Stimulated activated CD4-positive, alpha-beta T cell treated with anti-CD3 and anti-CD28 coated beads, Interleukin-1b, Interleukin-23, amount 100 ng/mL, for 48 hours (primary cell): ENCODE data around the gene BCAR1.
"Not testable (repeated sequence)": the region's sequence is repeated elsewhere in the genome, so short reads cannot be mapped to it uniquely, and the experiment has no call there.

ENCODE experiments used
- DNase-seq: peaks from one replicate; pipeline ENCODE4 v3.0.0-alpha.2; 2020

Gene BCAR1

DNA sequence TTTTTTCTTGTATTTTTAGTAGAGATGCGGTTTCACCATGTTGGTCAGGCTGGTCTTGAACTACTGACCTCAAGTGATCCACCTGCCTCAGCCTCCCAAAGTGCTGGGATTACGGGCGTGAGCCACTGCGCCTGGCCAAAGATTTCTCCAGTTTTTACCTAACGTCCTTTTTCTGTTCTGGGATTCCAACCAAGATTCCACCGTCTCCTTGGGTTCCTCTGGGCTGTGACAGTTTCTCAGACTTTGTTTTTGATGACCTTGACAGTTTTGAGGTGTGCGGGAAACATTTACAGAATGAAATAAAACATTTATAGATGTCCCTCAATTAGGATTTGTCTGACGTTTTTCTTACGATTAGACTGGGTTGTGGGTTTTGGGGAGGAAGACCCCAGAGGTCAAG, 17.9 kb upstream of the BCAR1 start:
- DNase-seq: not testable (repeated sequence)

DNA sequence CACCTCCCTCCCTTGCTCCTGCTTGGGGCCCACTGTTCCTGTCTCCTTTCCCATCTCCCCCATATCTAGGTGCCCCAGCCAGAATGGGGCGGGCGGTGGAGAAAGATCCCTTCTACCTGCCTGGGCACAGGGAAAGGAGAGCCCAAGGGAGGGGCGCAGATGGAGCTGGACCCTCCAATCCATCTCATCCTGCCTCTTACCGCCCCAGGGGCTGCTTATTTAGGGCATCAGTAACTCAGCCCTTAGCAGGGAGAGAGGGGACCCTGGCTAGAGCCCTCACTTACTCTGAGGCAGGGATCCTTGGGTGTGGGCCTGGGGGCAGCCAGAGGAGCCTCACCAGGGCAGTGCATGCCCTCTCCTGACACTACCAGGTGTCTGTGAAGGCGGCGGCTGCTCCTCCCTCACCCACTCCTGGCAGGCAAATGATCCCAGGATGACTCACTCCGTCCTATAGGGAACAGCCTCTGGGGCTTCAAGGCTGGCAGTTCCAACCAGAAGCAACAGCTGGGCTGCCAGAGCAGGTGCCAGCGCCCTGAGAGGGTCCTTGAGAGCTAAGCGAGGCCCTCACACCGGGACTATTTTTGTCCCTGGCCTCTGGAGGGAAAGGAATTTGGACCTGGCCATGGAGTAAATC, 16.3 kb upstream of the BCAR1 start:
- no peak for DNase-seq

DNA sequence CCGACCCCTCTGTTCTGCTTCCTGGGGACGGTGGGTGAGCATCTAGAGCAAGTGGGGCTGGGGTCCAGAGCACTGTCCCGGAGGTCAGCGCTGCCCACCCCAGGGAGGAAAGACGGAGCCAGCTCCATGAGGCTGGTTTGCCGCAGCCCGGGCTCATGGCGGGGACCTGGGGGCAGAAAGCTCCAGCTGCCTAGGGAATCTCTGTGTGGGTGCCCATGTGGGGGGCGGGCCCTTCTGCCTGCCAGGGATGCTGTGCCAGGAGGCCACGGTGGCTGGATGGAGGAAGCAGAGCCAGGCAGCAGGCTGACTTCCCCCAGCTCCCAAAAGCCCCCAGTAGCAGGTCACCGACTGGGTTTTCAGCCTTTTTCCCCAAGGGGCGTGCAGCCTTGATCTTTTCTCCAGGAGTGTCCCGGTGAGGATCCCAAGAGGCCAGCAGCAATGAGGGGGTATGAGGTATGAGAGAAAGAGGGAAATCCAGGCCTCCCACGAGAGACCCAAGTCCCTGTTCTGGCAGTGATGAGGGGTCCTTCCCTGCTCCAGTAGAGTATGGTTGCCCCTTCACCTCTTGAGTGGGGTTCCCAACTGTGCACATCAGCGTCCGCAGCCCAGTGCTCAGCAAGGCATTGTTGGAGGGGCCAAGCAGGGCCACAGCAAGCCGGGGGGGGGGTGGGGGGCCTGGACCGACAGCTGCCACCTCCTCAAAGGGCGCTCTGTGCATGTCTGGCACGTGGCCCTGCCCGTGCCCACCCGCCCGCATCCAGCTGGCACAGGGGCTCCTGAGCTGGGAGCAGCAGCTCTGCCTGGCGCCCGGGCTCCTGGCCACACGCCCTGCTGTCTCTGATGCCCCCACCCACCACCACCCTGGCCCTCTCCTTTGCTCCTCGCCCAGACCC, 15.6 kb upstream of the BCAR1 start:
- no peak for DNase-seq

DNA sequence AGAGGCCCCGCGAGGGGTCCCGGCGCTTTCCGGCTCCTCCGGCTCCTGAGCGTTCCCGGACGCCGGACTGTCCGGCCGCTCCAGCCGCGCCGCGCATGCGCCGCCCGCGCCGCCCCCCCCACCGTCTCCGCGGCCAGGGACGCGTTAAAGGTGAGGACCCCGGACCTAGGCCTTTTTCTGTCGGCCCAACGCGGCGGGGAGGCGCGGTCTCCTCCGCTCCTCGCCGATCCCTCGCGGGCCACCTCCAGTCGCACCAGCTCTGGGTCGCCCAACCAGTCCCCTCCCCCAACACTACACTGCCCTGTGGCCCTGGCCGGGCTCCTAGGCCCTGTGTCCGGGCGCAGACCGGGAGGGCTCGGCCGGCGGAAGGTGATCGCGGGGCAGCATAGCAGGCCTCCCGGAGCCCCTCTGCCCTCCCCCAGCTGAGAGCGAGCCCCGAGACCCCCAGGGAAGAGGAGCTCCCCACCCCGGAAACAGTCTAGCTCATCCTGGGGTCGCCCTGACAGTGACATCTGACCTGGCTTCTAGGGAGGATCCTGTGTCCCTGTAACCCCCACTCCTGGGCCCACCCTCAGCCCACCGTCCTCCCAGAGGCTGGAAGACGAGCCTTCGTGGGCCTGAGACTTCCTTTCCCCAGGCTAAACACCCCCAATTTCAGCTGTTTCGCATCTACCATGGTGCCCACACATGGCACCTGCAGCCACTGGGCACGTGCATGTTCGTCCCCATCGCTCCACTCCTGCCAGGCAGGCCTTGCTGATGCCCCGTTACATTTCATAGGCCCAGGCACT, 14.7 kb upstream of the BCAR1 start:
- DNase-seq: no peak

DNA sequence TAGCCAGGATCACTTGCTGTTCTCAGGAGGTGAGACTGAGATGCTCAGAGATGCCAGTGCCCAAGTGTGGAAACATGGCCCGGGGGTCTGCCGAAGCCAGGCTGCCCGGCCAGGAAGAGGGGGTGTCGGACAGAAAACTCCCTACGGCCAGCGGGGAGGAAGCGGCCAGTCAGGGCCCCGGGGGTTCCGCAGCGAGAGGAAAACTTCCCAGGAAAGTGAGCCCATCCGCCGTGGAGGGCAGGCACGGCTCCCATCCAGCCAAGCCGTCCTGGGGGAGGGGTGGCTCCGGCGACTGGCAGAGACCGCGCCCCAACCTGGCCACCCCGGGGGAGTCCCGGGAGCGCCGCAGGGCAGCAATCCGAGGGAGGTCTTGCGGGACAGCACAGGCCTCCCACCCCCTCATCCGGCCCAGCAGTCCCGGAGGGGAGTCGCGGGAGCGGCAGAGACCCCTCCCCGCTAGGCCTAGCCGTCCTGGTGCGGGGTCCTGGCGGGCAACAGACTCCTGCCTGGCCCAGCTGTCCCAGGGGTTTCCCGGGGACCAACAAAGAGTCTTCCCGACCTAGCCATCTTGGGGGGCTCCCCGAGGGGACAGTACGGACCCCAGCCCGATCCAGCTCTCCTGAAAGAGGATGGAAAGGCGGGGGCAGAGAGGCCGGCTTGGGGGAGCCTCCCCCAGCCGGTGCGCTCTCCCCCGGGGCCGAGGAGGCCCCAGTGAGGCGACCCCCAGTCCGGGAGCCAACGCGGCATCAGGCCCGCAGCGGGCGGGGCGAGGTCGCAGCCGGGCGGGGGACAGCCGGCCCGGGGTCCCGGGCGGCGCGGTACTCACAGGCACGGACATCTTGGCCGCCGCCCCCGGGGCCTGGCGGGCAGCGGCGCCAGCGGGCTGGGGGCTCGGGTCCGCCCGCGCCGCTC, 13.8 kb upstream of the BCAR1 start:
- DNase-seq: no peak

DNA sequence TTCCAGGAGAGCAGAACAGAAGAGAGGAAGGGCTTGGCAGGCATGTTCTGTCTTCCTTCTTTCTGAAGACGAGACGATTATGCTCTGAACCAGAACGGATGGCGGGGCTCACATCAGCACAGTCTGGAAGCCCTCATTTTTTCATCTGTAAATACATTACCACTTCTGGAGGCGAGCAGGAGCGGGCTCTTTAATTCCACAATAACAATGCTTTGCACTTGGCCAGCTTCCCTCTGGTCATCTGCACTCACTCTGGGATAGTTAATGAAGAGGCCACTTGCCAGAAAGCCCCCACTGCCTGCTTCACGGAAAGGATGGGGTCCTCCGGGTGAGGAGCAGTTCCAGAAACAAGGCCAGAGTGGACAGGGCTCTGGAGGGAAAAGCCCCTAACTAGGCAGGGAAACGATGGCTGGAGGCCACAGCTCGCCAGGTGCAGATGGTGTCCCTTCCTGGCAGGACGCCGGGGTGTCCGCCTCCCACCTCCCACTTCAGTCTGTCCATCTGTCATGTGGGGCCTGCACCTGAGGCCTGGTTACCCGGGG, 13.1 kb upstream of the BCAR1 start:
- no peak for DNase-seq

DNA sequence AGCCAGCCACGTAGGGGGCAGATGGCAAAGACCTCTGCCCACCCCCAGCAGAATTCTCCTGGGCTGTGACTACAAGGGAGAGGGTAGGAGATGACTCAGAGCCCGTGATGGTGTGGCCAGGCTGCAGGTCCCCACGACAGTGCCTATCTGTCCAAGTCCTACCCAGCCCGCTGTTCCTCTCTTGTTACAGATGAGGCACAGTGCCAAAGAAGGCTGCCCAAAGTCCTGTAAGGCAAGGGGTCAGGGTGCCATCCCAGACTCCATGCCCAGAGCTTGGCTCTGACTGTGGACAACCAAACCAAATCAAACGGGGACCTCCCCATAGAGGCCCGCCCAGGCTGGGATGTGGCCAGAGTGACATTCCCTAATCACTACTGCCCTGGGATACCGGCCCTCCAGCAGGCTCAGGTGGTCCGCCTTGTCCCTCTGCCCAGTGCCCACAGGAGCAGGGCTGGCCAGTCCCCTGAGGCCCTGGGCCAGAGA, 12.6 kb upstream of the BCAR1 start:
- DNase-seq: no peak

DNA sequence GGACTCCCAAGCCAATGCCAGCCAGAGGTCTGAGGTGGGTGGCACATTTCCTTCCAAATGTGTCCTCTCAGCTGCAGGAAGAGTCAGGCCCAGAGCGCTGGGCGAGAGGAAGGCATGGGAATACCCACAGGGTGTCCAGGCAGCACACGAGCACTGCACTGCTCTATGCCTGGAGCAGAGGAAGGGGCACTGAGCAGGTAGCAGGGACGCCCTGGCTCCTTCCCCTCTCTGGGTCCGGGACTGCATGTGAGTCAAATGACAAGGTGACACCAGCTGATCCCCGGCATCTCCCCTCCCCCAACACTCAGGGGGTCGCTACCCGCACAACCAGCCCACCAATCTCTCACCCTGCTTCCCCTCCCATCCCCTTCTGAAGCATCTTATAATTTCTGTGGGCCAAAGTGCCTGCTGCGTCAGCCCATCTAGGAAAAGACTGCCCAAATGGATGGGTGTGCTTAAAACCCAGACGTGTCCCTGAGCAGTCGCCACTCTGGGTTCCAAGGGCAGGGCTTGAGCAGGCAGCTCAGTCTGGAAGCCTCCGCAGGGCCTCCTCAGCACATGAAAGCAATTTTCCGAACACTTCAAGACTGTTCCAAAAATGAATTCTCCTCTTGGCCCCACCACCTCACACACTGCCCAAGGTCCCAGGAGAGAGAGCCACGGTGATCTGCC, 12.0 kb upstream of the BCAR1 start:
- DNase-seq: no peak

DNA sequence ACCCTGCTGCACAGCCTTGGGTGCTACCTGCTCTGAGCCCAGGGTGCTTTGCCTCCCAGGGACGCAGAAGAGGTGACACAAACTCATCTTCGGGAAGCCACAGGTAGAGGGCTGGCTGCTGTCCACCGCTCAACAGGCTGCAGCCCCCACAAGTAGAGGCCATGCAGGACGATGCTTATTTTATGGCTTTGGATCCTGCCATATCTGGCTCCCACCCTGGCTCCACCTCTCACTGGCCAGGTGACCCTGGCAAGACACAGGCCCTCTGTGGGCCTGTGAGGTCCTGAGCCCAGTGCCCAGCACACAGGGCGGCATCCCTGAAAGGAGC, 11.3 kb upstream of the BCAR1 start:
- DNase-seq: no peak

DNA sequence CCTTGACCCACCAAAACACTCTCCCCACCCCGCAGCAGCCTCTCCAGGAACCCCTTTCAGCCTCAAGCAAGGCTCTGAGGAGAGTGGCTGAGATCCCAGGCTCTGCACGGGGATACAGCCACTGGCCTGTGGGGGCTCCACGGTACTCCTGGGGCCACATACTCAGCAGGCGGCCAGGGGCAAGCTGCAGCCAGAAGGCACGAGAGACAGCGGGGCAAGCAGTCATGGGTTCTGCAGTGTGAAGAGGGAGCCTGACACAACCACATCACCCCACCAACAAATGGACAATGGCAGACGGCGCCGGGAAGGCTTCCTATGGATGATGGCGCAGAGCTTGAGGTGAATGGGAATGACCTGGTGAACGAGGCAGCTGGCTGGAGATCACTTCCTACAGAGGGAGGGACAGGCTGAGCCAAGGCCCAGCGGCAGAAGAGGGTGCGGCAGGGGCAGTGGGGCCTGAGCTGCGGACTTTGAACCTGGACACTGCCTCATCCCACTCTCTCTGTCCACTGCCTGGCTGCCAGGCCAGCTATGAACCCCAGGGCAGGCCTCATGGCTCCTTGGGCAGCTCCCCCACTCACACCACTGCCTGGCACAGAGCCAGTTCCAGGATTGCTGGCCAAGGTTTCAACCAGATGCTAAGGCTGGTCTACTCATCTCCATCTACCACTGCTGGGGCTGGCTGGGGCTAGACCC, 10.8 kb upstream of the BCAR1 start:
- DNase-seq: no peak

DNA sequence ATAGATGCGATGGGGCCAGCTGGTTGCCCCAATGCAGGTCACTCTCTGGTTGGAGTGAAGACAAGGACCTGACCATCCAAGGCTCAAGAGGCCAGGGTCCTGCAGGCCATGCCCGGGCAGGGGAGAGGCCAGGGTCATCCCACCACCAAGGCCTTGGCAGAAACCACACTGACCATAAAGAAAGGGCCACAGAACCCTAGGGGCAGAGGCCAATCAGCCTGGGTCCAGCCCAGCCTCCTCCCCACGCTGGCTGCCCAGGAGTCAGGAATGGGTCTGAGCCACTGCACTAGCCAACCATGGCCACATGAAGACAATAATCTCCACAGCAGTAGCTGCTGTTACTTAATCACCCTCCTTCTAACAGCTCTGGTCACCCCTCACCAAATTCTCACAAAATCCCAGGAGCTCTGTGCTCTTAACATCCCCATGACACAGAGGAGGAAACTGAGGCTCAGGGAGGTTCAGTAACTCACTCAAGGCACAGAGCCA, 10.2 kb upstream of the BCAR1 start:
- no peak for DNase-seq

DNA sequence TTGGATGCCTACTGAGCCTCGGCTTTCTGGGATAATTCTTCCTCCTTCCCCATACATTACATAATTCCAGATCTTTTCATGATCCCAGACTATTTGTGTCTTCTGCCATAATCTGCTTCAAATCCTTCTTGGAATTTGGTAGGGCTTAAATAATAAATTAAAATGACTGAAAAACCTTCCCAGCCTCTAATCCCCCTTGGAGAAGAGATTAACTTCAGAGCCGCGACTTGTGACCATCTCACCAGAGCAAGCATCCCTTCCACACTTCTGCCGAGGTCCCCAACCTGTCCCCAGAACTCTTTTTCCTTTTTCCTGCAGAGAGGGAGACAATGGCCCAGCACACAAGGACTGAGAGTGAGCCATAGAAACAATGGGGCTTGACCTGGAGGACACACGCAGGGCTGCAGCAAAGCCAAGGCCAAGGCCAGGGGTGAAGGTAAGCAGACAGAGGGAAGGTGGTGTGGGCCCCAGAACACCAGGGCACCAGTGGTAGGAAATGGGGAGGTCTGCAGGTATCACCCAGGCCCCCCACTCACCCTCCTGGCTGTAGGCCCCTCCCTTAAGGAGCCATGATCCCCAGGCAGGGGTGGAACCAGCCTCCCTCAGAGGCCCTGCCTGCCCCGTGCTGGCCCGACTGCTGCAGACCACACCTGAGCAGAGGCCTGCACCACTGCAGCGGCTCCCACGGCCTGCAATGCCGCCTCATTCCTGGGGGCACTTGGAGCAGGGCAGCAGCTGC, 9.6 kb upstream of the BCAR1 start:
- DNase-seq: no peak

DNA sequence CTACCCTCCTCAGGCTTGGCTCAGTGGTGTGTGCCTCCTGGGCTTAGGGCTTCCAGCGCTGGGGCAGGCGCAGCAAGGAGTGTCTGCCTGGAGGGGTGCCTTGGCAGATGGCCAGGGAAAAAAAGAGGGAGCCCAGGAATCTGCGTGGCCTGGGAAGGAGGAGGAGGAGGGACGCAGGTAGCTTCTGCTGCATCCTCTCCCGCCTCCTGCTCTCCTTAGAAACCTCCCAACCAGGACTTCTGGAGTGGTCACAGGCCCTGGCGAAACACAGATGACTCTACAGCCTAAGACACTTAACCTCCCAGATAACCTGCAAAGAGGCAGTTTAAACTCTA, 7.3 kb upstream of the BCAR1 start:
- DNase-seq: no peak

DNA sequence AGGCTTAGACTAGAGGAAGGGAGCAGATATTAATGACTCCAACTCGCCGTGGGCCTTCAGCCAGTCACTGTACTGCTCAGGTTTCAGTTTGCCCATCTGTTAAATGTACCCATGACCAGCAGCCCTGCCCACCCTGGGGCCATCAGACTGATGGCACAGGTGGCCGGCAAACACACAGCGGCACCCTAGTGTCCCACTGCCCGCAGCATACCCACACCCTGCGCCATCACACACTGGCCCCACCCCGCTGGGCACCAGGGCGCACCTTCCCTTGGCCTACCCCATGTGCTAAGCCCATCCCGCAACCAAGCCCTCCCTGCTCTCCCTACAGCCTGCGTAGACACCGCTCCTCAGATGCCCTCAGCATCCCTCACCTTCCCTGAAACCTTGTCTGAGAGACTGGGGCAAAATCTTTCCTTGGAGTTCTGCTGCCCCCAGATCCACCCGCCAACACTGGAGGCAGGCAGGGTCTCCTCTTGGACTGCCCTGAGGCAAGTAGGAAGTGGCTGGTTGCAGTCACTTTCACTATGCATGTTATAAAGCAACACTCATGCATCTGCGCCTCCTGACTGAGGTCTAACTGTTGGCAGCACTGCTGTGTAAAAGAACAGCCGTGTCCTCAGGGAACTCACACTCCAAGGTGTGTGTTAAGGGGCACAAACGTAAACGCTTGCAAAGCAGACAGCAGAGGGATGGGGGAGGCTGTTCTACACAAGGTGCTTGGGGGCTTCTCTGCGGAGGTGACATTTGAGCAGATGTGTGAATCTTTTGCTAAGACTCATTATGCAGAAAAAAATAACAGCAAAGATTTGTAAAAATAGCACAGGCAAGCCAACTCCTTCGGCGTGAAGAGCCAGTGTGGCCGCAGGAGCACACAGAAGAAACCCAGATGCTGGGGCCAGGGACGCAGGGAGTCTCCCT, 6.7 kb upstream of the BCAR1 start:
- DNase-seq: no peak

DNA sequence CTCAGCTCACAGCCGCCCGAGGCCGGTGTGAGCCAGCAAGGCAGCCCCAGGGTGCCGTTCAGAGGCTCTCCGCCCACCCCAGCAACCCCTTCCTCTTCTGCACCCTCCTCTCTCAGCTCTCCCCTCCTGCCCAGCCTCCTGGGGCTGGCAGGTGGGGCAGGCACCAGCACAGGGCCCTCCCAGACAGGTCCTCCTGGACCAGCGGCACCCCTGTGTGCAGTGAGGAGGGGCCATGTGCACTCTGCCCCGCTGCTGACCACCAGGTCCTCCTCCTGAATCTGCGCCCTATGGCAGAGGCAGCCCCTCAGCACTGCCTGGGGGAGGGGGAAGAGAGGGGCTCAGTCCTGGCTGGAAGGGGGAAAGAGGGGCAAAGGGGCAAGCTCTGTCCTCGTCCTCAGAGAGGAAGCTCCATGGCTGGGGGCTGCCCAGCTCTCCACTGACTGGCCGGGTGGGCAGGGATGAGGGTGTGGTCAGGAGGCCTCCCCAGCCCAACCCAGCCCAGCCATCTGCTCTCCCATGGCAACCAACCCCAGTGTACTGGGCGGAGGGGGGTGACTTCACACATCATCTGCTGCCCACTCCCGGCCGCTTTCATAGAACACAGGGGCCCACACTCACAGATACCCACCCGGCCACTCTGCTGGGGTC, 5.4 kb upstream of the BCAR1 start:
- DNase-seq: no peak

DNA sequence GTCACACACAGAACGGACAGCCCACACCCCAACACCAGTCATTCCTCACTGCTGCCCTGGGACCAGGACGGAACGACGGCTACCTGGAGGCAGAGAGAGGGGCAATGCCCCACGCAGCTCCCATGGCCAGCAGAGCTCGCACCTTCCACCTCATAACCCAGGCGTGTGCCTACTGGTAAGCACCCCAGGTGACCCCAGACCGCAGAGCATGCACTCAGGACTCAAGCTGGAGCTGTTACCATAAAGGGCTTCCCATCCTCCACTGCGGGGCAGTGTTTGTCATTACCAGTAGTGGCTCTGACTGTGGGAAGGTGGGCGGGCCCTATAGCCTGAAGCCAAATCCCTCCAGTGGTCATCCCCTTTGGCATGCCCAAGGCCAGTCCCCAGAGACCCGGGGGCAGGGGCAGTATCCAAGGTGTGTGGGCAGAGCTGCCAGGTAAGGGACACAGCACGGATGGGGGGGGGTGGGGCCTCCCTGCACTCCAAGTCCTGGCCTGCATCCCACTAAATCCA, 4.7 kb upstream of the BCAR1 start:
- no peak for DNase-seq

DNA sequence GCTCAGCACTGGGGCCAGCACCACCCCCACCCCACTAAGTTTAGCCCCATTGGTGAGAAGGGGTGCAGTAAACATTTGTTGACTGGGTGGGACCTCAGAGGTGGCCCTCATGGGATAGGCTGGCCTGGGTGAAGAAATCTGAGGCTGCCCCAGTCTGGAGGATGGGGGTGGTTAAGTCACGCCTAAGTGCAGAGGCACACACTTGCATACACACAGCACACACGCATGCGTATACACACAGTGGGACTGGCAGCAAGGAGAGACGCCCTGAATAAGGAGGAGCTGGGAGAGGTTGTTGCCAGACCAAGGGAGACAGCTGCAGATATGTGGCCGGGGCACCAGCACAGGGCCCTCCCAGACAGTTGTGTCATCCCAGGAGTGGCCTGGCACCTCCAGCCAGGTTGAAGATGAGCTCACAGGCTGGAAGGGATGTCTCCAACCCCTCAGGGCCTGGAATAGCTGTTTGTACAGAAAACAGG, 3.0 kb upstream of the BCAR1 start:
- DNase-seq: no peak
